T-helper 2 cell (primary cell): Measurements from ENCODE around the gene TARBP1.

Source experiments
- DNase-seq, 5 experiments: peaks; one replicate each; pipeline versions ENCODE4 v3.0.0 to v3.0.0-alpha.2; 2012 to 2022

TARBP1 gene

GRCh38 chr1:234479866-234480265 lies 887 bp upstream of the TARBP1 start:
- no peak for DNase-seq

GRCh38 chr1:234479310-234479559 lies 256 bp upstream of the TARBP1 start:
- no peak for DNase-seq

GRCh38 chr1:234478152-234478480 lies 863 bp downstream of the TARBP1 start:
- DNase-seq, result peak; percentile 33 to 88 (median 58)

GRCh38 chr1:234477386-234478151 lies 1.4 kb downstream of the TARBP1 start:
- DNase-seq, result no peak

GRCh38 chr1:234476172-234476571 lies 2.8 kb downstream of the TARBP1 start:
- DNase-seq, result no peak

GRCh38 chr1:234475167-234475793 lies 3.7 kb downstream of the TARBP1 start:
- DNase-seq, result no peak

GRCh38 chr1:234474375-234474774 lies 4.6 kb downstream of the TARBP1 start:
- no peak for DNase-seq

- DNase-seq, result no peak
These were observed 5.9 kb downstream of the TARBP1 start for GRCh38 chr1:234473118-234473517.

- DNase-seq, result no peak
These were observed 9.6 kb downstream of the TARBP1 start for GRCh38 chr1:234469376-234469775.

- no peak for DNase-seq
These were observed 10.4 kb downstream of the TARBP1 start for GRCh38 chr1:234468580-234468979.

GRCh38 chr1:234467821-234468220 lies 11.2 kb downstream of the TARBP1 start:
- DNase-seq, result no peak

GRCh38 chr1:234466945-234467344 lies 12.0 kb downstream of the TARBP1 start:
- DNase-seq, result no peak

- no peak for DNase-seq
These were observed 15.2 kb downstream of the TARBP1 start for GRCh38 chr1:234463749-234464148.

GRCh38 chr1:234460652-234461051 lies 18.3 kb downstream of the TARBP1 start:
- no peak for DNase-seq

- no peak for DNase-seq
These were observed 20.5 kb downstream of the TARBP1 start for GRCh38 chr1:234458352-234459017.

GRCh38 chr1:234454926-234455325 lies 24.1 kb downstream of the TARBP1 start:
- no peak for DNase-seq

GRCh38 chr1:234452406-234452965 lies 26.5 kb downstream of the TARBP1 start:
- DNase-seq, result no peak

GRCh38 chr1:234440348-234440747 lies 38.6 kb downstream of the TARBP1 start:
- no peak for DNase-seq

GRCh38 chr1:234438579-234438978 lies 40.4 kb downstream of the TARBP1 start:
- DNase-seq, result no peak

GRCh38 chr1:234437423-234438171 lies 41.4 kb downstream of the TARBP1 start:
- no peak for DNase-seq

GRCh38 chr1:234435620-234436019 lies 43.4 kb downstream of the TARBP1 start:
- DNase-seq, result no peak

GRCh38 chr1:234434706-234435105 lies 44.3 kb downstream of the TARBP1 start:
- no peak for DNase-seq

GRCh38 chr1:234433563-234434285 lies 45.3 kb downstream of the TARBP1 start:
- no peak for DNase-seq
